Globus pallidus (tissue), 1 donor: ENCODE measurements around the gene FARP1.

Source experiments
- DNase-seq: peaks from one replicate; pipeline ENCODE4 v3.0.0-alpha.2; 2015; ENCODE audit warnings: low spot score

Gene FARP1

DNA sequence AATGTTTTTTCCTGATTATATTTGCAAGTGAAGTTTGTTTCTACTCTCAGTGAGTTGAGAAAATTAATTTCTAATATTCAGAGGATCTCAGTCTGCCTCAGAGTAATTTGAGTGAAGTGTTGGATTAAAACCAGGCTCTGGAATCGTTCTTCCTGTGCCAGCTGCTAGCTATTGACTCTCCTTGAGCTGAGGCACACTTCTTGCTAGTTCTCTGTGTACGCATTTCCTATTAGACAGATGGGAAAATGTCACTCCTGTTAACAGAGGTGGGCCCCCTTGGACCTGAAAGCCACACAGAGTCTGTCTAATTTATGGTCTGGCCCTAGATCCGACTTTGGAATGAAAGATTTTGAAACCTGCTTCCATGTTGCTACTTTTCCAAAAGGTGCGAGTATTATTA, 141.8 kb downstream of the FARP1 start:
- no peak for DNase-seq

- DNase-seq = no peak
Measured at GRCh38 chr13:98285317-98285716, 142.4 kb downstream of the FARP1 start.

DNA sequence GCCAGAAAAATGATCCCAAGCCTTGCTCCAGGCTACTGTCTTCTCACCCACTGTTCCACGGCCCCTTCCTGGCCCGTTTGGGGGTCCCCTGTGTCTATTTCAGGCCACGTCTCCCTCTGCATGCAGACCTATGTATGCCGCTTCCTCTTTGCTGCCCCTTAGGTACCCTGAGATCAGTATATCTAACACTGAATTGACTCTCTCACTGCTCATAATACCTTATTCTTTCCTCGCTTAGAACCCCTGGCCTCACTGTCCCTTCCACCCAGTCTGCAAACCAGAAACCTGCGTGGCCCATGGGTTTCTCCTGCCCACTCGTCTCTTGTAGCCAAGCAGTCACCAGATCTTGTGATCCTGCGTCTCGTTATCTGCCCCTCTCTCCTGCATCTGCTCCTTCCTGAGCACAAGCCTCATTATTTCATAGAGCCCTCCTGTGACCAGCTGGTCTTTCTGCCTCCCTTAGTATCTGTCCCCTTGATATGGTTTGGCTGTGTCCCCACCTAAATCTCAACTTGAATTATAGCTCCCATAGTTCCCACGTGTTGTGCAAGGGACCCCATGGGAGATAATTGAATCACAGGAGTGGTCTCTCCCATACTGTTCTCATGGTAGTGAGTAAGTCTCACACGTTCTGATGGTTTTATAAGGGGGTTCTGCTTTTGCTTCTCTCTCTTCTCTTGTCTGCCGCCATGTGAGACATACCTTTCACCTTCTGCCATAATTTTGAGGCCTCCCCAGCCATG, 143.1 kb downstream of the FARP1 start:
- DNase-seq = no peak

- DNase-seq = no peak
Measured at GRCh38 chr13:98286799-98287198, 143.9 kb downstream of the FARP1 start.

DNA sequence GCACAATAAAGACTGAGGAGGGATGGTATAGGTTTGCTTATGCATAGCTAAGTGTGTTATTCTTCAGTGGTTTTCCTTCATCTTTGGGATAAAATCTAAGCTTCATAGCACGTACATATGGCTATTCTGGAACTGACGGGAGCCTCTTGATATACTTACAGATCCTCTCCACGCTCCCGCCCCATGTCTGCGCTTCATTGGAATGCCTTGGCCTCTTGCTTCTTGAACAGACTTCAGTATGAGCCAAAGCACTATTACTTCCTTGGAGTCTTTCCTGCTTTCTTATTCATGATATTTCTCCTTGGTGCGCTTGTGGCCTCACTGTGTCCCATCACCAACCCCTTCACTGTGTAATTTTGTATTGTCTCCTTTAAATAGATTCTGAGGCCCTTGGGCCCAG, 145.3 kb downstream of the FARP1 start:
- DNase-seq = no peak

- no peak for DNase-seq
Measured at GRCh38 chr13:98289339-98289945, 146.5 kb downstream of the FARP1 start.

GRCh38 chr13:98290261-98290660, 147.4 kb downstream of the FARP1 start:
- DNase-seq = no peak

- peak; percentile 66 for DNase-seq
Measured at GRCh38 chr13:98291658-98292057, 148.8 kb downstream of the FARP1 start.

GRCh38 chr13:98293103-98293502, 150.2 kb downstream of the FARP1 start:
- DNase-seq = no peak

DNA sequence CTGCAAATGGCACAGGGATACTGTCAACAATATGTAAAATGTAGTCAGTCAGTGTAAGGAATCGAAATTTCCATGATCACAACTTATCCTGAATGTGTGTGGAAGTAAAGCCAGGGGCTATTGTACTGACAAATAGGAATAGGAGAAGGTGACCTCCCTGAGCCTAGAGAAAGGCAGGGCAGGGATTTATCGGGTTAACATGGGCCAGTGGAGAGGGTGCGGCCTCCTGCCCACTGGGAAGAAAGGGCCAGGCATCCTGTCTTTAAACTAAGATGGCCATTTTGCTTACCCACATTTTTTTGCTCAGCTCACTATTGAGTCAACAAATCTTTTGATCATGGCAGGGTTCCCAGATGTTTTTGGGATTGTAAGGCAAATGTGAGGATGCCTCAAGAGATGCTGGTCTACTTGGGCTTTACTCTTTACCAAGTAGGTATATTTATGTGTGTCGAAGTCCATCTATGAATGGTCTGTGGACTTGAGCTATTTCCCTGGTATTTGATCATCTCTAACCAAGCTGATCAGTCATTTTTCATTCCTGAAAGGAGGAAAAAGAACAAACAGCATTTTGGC, 150.8 kb downstream of the FARP1 start:
- DNase-seq = no peak

DNA sequence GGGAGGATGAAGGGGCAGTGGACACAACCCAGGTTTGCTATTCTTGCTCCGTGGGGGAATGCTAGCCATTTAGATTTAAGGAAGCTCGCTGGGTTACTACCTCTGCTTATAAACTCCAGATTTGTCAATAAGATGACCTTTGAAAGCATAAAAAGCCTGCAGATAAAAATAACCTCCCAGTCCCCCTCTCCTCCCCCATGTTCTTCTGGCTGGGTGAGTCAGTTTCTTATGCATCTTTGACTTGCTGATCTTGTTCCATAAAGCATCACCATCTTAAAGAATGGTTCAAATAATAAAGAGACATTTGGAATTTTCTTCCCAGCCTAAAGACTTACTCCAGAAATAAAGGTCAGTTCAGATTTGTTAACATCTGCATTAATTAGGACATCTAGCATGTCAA, 152.5 kb downstream of the FARP1 start:
- no peak for DNase-seq

GRCh38 chr13:98297051-98297450, 154.2 kb downstream of the FARP1 start:
- no peak for DNase-seq

DNA sequence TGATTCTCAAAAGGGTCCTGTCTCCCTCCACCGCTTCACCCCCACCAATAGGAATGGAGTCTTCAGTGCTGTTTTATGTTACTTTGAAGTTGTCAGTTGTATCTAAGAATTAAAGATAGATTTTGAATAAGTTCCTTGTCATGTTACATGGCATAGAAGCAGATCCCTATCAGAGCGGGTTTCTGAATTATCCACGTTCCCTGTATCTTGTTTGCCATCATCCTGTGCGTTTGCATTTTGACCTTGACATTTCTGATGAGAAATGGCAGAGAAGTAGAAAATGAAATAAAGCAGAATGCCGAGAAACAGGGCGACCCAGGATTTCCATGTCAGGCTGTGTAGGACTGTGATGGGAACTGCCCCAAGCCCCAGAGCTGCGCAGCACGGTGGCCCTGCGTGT, 154.9 kb downstream of the FARP1 start:
- no peak for DNase-seq

DNA sequence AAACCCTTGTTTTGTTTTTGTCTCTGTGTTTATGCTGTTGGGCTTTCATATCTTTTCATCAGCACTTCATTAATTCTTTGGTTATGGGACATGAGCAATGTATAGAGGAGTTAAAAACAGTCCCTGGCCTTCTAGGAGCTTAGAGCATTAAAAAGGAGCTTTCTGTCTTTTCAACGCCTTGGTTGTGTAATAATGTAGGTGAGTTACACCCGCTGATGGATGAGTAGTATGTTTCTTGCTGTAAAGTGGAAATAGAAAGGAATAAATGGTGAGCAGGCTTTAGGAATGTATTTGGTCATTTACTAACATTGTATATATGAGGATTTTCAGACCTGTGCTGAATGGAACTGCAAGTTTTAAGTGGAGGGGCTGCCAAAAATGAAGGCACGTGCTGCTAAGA, 155.7 kb downstream of the FARP1 start:
- DNase-seq = no peak

GRCh38 chr13:98299235-98299965, 156.5 kb downstream of the FARP1 start:
- DNase-seq = no peak

GRCh38 chr13:98299966-98300350, 157.1 kb downstream of the FARP1 start:
- no peak for DNase-seq

GRCh38 chr13:98300956-98301641, 158.2 kb downstream of the FARP1 start:
- DNase-seq = no peak

GRCh38 chr13:98301721-98302120, 158.8 kb downstream of the FARP1 start:
- no peak for DNase-seq

DNA sequence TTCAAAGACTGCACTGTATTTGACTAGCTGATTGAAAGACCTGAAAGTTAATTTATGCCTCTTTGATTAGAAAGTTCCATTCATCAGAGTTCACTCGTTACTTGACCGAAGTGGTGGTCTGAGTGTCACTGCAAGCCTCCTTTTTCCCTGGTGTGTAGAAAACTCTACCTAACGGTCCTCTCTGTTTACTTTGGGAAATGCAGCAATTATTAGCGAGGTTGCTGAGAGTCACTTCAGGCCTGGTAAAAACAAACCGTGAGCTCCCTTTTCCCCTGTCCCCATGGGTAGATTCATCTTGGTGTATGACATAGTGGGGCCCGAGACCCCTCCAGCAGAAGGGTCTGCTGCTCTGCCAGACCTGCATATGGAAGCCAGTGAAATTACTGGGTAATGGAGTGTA, 161.0 kb downstream of the FARP1 start:
- no peak for DNase-seq

DNA sequence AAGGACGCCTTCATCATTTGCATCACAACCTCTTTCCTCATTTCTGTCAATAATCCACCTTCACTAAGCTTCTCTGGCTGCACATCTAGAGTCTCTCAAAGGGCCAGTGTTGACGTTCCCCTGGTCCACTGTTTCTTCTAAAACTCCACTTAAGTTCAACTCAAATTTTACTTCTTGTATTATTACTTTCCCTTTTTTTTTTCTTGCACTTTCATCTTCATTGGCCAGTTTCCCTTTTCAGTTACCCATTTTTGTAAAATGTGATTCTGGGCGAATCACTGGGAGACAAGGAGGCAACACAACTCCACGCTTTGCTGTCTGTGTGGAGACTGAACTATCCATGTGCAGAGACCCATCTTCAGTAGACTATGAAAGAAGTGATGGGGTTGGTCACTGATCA, 162.8 kb downstream of the FARP1 start:
- DNase-seq = no peak

DNA sequence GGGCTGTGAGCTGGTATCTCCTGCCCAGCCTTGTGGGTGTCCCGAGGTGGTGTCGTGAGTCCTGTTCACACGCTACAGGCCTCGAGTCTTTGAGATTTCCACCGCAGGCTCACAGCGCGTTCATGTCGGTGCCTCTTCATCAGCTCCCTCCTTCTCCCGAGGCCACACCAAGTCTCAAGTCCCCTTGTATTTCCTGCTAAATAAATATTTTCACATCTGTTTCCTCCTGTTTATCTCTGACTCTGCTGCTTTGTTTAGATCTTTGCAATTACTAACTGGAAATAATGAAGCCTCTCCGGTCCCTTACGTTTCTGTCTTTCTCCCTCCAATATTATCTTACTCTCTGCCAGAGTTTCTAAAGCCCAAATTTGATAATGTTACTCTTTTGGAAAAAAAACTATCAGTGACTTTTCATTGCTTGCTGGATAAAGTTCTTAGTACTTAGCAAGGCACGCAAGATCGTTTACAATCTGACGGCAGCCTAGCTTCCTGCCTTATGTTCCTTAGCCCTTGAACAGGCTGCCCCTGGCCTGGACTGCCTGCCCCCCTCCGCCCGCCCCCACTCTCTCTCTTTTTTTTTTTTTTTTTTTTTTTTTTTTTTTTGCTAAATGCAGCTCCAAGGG, 164.7 kb downstream of the FARP1 start:
- no peak for DNase-seq
